Fibroblast of the aortic adventitia (primary cell): ENCODE data around the gene ABCA2. TPM values are rescaled to one million over a fixed set of nuclear protein-coding genes. Genes with fewer than 3 reads are reported as not detected.
A peak's percentile ranks its signal among the peaks of the same experiment; 100 is the strongest.

Experiments used
- DNase-seq: peaks from one replicate; pipeline ENCODE4 v3.0.0-alpha.2; 2010; ENCODE audit warnings: low read depth
- H3K4me3 ChIP-seq: 2 replicates; pipeline ENCODE4 v1.5.1; 2011; ENCODE audit warnings: low read depth, mild to moderate bottlenecking, control low read depth, low read length, moderate library complexity
- total RNA-seq: library from RNA; depleted of rRNA; stranded (reverse); fragments of >200 nt; gene quantifications from 2 replicates; pipeline ENCODE4 v1.2.3, GENCODE V29; 2012; ENCODE audit warnings: low replicate concordance
- TF ChIP-seq, protein P1 (sequence below): IDR thresholded peaks from 2 replicates; pipeline ENCODE4 v1.5.1; 2011; ENCODE audit warnings: mild to moderate bottlenecking, low read length, control low read depth, inconsistent platforms; ENCODE audit not compliant: insufficient read depth

The ABCA2 gene
- total RNA-seq, 1 donor = 21.0 TPM

DNA sequence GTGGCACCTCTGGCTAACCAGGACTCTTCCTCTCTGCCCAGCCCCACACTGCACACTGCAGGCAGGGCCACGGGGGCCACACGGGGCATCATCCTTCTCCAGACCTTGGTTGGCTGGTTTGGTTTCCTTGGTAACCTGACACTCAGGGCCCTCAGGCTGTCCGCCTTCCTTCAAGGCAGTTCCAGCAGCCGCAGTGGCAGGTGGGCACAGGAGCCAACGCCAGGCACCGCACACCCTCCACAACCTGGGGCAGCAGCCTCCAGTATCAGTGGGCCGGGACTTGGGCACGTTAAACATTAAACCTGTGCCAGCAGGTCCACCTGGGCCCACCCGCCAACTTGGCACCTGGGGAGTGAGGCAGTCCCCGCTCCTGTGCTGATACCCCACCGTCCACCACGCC lies 16.0 kb upstream of the ABCA2 start:
- no peak for DNase-seq
- TF ChIP-seq, protein P1, sequence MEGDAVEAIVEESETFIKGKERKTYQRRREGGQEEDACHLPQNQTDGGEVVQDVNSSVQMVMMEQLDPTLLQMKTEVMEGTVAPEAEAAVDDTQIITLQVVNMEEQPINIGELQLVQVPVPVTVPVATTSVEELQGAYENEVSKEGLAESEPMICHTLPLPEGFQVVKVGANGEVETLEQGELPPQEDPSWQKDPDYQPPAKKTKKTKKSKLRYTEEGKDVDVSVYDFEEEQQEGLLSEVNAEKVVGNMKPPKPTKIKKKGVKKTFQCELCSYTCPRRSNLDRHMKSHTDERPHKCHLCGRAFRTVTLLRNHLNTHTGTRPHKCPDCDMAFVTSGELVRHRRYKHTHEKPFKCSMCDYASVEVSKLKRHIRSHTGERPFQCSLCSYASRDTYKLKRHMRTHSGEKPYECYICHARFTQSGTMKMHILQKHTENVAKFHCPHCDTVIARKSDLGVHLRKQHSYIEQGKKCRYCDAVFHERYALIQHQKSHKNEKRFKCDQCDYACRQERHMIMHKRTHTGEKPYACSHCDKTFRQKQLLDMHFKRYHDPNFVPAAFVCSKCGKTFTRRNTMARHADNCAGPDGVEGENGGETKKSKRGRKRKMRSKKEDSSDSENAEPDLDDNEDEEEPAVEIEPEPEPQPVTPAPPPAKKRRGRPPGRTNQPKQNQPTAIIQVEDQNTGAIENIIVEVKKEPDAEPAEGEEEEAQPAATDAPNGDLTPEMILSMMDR = no peak
- H3K4me3 ChIP-seq = peak overlapping the region; percentile 76

DNA sequence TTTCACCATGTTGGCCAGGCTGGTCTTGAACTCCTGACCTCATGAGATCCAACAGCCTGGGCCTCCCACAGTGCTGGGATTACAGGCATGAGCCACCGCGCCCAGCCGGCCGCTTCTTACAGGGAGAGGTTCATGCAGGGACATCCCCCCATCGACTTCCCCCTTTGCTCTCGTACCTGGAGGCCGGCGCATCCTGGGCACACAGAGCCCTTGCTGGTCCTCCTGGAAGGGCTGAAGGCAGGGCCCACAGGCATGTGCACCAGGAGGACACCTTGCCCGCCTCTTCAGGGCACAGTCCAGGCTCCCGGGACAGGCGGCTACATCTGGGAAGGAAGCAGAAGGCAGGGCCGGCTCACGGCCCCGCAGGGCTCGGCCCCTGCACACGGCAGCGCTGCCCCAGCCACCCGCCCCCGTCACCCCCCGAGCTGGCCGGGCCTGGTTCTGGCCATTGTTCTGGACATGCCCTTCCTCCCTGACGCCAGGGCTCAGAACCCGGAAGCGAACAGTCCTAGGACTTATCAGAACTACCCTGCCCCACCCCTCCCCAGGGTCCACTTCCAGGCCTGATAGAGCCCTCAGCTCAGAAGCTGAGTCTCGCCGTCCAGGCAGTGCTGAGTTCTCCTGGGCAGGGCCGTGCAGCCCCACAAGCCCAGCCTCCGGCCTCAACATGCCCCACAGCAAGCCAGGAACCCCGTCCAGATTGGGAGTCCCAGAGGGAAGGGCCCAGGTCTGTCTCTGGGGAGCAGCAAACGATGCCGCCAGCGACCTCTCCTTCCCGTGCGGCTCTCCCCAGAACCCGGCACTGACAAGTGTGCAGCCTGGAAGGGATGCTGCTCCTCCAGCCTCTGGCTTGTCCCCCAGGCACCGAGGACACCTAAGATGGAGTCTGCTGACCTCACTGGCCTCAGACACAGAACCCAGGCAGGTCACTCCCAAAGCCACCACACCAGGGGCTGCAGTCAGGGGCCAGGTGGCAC lies 15.0 kb upstream of the ABCA2 start:
- peak; percentile 37 for DNase-seq
- TF ChIP-seq, protein P1 = no peak
- H3K4me3 ChIP-seq = peak overlapping the region; percentile 46

DNA sequence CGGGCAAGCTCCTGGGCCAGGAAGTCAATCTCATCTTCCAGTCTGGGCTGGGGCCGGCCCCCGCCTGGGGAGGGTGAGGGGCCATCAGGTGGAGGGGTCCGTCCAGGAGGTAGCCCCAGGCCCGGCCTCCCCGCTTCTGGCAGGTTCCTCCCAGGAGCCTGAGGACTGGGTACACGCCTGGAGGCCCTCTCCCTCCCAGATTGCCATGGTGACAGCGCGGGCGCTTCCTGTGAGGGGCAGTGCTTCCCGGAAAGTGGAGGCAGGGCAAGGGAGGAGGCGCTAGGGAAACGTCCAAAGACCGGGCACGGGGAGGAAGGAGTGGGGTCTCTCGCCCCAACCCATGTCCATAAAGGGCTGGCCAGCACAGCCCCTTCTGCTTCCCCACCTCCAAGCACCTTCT lies 13.1 kb upstream of the ABCA2 start:
- no peak overlapping the region for H3K4me3 ChIP-seq
- no peak for DNase-seq
- TF ChIP-seq, protein P1 = no peak

DNA sequence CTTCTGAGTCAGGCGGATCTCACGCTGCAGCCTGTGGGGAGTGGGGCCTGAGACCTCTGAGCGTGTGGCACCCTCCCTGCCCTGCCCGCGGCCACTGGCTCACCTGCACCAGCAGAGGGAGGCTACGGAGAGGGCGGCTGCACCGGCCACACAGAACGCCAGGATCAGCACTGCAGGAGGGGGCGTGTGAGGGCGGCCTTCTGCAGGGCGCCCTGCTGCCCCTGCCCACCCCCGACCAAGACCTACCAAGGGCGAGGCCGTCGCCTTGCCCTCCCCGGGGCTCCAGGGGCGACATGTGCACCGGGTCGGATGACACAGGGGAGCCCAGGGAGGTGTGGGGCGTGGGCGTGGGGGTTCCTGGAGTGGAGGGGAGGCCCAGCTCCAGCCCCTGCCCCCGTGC lies 12.5 kb upstream of the ABCA2 start:
- DNase-seq = no peak
- H3K4me3 ChIP-seq = no peak overlapping the region
- TF ChIP-seq, protein P1 = no peak

DNA sequence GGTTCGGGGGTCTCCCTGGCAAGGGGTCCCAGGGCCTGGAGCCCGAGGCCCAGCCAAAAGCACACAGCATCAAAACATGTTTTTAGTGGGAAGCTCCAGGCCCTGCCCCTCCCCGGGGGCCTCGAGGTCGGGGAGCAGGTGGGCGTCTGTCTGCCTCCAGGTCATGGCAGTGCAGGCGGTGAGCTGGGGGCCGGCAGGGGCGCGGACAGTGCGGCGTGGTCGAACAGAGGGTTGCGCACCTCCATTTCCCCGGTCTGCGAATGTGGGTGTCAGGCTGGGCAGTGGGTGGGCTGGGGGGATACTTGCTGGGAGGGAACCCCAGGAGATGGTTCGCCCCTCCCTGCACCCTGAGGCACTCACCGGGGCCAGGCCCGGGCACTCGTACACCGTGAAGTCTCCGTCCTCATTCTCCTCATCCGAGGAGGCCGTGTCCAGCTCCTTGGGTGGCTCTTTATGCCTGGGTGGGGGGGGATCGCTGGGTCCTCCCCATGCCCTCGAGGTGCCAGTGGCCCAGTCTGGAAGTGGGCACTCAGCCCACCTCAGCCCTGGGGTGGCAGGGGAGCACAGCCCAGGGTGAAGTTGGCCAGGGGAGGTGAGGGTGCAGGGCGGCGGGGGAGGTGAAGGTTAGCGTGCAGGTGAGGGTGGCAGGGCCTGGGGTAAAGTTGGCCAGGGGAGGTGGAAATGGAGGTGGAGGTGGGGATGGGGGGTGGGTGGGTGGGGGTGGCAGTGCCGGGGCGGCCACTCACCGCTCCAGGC lies 11.8 kb upstream of the ABCA2 start:
- H3K4me3 ChIP-seq = no peak overlapping the region
- TF ChIP-seq, protein P1 = no peak
- no peak for DNase-seq

DNA sequence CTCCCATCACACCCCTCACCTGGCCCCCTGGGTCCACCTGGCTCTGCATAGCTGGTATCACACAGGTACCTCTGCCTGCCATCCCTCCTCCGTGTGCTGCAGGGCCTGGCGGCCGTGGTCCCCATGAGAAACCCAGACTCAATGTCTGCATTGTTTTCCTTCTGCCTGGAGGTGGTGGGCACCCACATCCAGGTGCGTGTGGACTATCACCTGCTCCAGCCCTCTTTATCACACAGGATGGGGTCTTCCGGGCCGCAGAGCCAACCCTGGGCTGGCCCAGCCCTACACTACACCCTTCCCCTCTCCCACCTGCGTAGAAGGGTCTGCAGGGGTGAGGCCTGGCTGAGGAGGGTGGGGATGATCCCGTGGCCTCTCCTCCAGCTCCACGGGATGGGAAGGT lies 10.9 kb upstream of the ABCA2 start:
- TF ChIP-seq, protein P1 = no peak
- no peak for DNase-seq
- no peak overlapping the region for H3K4me3 ChIP-seq
